ENCODE data around the gene PRORP. TPM values are rescaled to one million over a fixed set of nuclear protein-coding genes. Genes with fewer than 3 reads are reported as not detected.

Gene PRORP
- 19.9 and 21.6 TPM in 2 replicates for total RNA-seq

DNA sequence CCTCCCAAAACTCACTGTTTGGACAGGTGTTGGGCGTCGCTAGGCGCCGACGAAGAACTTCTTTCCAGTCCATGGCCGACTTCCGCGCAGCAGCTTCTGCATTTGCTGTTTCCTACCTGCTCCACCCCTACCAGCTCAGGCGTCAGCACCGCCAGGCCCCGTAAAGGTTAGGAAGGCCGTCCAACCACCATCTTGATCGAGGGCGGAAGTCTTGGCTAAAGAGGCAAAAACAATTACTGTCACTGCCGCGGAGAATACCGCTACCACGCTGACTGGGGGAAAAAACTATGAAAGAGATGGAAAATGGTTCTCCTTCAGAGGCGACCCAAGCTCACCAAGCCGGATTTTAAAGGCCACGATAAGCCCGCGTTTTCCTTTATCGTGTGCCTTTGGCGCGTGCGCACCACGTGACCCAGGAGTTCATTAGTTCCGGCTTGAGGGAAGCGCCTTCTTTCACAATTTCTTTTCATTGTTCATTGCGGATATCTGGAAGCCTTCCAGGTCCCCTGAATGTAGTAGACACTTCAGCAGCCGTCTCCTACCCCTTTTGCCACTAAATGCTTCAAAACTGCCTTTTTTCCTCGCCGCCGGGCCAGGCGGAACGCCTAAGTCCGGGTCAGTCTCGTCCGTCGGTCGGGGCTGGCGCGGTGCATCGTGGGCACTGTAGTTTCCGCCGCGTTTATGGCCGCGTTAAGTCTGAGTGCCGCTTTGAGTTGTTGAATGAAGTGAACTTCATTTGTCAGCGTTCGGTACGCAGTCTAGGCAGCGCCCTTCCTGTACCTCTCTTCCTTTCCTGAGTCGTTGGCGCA lies at the start of gene PRORP, which contains the start of gene PPP2R3C:
PRORP (plus strand) TSS at position 666 of the 809 bp plus-strand sequence. CDS start 694 bp downstream, outside the sequence.
PPP2R3C (minus strand) TSS at position 104 of the 809 bp plus-strand sequence; CDS start at position 73, 31 bp downstream.

Other genes starting within 250 kb of the PRORP start
- 43.9 and 52.3 TPM in 2 replicates for gene BAZ1A, start 247.2 kb upstream of the PRORP start, total RNA-seq
- 70.7 and 79.6 TPM in 2 replicates for gene SRP54, start 139.6 kb upstream of the PRORP start, total RNA-seq
- 30.1 and 46.3 TPM in 2 replicates for gene FAM177A1, start 76.3 kb upstream of the PRORP start, total RNA-seq
- 31.3 and 40.3 TPM in 2 replicates for gene PPP2R3C, start 562 bp upstream of the PRORP start, total RNA-seq
- gene PSMA6, start 169.8 kb downstream of the PRORP start, total RNA-seq: 246 and 312 TPM in 2 replicates